HTERT RPE-1 (cell line): Measurements from ENCODE around the gene MYO6.
"Not testable (repeated sequence)": the region's sequence is repeated elsewhere in the genome, so short reads cannot be mapped to it uniquely, and the experiment has no call there.

Experiments used
- in situ Hi-C: fragments of 300-500 bp; cut with MboI; formaldehyde crosslinking; loops from 4 replicates; pipeline ENCODE4 v1.14.3; 2020; ENCODE audit warnings: low sequenced_read_pairs

MYO6 gene

DNA sequence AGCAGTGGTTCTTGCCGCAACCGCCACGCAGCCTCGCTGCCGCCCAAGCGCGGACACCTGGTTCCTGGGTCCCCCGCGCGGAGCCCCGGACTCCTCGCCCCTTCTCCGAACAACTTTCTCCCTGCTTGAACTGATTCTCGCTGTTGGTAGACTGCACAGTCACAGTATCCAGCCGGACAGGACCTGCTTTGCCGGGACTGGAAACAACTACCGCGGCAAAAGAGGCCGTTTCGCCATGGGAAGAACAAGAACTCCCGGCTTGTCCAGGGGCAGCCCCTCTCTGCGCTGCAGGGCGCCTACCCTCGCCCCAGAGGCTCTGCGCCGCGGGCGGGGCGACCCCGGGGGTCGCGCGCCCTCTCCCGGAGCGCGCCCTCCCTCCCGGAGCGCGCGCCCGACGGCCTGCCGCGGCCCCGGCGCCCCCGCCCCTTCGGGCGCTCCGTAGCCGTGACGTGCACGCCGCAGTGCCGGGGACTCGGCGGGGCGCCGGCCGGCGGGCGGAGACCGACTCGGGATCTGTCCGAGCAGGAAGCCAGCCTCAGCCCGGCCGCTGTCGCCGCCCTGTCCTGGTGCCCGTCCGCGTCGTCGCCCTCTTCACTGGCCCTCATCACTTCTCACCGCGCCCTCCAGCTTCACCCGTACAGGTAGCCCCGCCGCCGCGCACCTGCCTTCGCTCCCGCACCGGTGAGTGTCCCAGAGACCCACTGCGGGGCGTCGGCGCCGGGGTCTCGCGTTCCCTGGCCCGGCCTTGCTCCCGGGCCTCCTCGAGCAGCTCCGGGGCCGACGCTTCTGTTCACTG lies at the start of gene MYO6:
TSS of gene MYO6 (plus strand) at position 497 of the 796 bp plus-strand sequence. CDS start 68,309 bp downstream, outside the sequence.
- in situ Hi-C loops, result no loop called here

DNA sequence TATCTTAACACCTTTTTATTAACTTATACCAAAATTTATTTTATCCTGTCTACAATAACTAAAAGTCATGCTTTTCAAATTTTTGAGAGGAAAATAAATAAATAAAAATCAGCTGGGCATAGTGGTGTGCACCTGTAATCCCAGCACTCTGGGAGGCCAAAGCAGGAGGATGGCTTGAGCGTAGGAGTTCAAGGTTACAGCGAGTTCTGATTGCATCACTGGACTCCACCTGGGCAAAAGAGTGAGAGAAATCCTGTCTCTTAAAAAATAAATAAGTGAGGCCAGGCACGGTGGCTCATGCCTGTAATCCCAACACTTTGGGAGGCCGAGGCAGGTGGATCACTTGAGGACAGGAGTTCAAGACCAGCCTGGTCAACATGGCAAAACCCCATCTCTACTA lies 40.7 kb upstream of the MYO6 start:
- in situ Hi-C loops, result not testable (repeated sequence)

DNA sequence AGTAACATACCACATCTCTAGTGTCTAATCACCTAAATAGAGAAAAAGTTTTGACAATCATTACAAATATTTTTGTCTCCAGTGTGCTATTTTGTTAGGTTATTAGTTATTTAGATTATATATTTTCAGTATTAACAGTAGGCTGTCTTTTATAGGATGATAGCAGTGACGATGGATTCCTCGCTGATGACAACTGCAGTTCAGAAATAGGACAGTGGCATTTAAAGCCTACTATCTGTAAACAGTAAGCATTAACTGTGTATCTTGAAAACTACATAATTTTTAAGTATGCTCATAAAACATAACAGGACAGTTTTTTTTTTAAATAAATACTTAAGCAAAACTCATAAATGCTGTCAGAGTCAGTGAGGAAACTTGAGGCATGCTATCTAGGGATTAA lies 37.9 kb upstream of the MYO6 start:
- in situ Hi-C loops, result no loop called here

DNA sequence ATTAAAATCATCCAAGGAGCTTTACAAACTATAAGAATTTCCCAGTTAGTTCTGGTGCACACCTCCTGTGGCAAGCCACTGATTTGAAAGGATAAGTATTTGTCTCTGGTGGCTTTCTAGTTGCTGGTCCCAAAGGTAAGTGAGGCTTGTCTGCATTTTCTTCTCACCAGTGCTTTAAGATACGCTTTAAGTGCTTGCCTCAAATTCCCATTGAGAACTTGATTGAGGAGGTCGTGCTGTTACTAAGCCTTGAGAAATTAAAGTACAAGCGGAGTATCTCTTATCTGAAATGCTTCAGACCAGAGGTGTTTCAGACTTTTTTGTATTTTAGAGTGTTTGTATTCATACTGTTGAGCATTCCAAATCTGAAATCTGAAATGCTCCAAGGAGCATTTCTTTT lies 29.9 kb upstream of the MYO6 start:
- in situ Hi-C loops, result no loop called here

DNA sequence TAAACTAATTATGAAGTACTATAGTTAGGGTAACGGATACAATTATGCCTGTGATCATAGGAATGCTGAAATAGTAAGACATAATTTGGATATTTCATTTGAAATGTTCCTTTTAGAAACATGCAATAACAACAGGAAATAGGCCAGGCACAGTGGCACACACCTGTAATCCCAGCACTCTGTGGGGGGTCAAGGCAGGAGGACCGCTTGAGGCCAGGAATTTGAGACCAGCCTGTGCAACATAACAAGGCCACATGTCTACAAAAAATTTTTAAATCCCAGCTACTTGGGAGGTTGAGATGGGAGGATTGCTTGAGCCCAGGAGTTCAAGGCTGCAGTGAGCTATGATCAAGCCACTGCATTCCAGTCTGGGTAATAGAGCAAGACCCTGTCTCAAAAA lies 25.7 kb upstream of the MYO6 start:
- in situ Hi-C loops, result no loop called here

DNA sequence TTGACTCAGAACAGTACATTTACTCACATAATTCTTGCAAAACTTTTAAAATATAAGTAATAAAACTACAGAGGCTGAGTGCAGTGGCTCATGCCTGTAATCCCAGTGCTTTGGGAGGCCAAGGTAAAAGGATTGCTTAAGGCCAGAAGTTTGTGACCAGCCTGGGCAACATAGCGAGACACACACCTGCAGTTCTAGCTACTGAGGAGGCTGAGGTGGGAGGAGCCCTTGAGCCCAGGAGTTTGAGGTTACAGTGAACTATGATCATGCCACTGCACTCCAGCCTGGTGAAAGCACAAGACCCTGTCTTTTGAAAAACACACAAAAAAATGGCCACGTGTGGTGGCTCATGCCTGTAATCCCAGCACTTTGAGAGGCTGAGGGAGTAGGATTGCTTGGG lies 21.8 kb upstream of the MYO6 start:
- in situ Hi-C loops, result no loop called here

DNA sequence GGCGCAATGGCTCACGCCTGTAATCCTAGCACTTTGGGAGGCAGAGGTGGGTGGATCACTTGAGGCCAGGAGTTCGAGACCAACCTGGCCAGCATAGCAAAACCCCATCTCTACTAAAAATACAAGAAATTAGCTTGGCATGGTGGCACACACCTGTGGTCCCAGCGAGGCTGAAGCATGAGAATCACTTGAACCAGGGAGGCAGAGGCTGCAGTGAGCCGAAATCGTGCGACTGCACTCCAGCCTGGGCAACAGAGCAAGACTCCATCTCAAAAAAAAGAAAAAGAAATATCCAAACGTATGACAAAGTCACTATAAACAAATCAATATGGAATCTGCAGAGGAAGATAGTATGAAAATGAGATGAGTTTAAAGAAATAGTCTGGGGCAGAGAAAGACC lies 18.0 kb upstream of the MYO6 start:
- in situ Hi-C loops, result not testable (repeated sequence)

DNA sequence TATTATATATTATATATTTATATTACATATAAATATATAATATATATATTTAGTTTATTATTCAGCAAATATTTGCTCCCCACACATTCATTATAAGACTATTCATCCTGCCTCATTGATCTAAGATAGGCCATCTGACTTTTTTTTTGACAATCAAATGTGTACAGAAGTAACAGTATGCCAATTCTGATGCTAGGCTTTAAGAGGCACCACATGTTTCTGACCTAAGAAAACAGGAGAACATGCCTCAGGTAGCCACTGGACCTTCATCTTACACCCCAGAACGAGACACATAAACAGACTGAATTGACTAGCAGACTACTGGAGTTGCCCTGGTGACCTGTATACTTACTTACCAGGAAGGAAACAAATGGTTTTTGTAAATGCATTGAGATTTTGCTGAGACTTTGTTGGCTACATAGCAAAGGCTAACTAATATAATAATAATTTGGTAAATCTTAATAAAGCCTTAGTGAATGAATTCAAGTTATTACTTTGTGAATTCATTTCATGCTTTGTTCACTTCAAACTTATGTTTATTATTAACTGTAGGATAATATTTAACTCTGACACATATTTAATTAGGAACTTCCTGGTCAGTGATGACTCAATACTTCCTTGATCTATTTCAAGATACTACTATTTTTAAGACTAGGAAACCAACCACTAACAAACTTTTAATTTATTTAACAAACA lies 13.4 kb upstream of the MYO6 start:
- in situ Hi-C loops, result no loop called here

DNA sequence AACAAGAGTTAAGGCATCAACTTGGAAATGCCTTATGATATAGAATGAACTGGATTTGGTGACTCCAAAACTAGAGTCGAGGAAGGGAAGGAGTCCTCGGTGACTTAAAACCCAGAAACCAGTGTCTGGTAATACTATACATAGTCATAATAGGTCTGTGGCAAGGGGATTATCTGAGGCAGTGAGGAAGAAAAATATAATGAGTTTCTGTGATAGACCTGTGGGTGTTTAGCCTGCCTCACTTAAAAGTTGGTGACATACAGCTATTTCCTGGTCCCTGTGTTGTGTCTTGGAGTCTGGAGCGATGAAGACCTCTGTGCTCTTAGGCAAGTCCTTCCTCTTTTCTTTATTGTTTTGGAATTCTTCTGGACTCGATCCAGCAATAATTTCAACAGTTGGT lies 5.1 kb upstream of the MYO6 start:
- in situ Hi-C loops, result no loop called here

DNA sequence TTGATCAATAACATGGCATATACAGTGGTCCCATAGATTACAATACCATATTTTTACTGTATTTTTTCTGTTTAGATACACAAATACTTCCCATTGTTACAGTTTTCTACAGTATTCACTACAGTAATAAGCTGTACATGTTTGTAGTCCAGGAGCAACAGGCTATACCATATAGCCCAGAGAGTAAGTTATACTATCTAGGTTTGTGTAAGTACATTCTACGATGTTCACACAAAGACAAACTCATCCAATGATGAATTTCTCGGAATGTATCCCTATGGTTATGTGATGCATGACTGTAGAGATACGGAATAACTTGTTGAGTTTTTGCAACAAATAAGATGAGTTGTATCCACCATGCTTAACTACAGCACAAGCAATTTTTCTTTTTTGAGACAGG lies 3.6 kb upstream of the MYO6 start:
- in situ Hi-C loops, result no loop called here

DNA sequence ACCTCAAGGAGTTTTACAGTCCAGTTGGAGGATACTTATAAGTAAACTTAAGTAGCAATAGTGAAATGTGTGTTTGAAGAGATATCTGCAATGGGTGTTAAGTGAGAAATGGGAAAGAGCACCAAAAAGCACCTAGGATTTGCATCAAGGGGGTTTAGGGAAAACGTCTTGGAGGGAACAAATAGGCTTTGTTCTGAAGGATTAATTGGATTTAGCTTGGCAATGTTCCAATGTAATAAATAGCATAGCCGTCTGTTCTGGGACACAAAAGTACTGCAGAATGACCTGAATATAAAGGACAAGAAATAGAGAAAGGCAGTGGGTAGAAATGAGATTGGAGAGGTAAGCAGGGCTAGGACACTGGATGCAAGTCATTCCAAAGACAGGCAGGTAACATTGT lies 2.8 kb upstream of the MYO6 start:
- in situ Hi-C loops, result no loop called here

DNA sequence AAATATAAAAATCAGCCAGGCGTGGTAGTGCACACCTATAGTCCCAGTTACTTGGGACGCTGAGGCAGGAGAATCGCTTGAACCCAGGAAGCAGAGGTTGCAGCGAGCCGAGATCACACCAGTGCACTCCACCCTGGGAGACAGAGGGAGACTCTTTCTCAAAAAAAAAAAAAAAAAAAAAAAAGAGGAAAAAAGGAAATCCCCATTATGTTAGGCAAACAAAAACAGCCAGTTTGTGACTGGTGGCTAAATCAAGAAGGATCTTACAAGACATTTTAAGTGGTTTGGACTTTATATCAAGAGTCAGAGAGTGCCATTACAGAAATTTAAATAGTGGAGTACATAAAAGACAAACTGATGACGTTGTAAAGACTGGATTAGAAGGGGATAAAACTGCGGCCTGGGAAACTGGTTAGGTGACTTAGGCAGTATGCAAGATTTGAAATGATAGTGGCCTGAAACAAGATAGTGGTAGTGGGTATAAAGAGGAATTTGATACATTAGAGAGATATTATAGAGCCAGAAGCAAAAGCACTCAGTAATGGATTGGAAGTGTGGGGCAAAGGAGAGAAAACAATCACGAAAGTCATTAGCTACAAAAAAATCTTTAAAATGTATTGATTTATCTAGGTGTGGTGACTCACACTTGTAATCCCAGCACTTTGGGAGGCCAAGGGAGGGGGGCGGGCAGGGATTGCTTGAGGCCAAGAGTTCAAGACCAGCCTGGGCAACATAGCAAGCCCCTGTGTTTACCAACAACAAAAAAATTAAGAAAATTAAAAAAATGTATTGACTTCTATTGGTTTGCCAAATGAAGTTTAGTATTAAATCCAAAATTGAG lies 1.7 kb upstream of the MYO6 start:
- in situ Hi-C loops, result no loop called here

DNA sequence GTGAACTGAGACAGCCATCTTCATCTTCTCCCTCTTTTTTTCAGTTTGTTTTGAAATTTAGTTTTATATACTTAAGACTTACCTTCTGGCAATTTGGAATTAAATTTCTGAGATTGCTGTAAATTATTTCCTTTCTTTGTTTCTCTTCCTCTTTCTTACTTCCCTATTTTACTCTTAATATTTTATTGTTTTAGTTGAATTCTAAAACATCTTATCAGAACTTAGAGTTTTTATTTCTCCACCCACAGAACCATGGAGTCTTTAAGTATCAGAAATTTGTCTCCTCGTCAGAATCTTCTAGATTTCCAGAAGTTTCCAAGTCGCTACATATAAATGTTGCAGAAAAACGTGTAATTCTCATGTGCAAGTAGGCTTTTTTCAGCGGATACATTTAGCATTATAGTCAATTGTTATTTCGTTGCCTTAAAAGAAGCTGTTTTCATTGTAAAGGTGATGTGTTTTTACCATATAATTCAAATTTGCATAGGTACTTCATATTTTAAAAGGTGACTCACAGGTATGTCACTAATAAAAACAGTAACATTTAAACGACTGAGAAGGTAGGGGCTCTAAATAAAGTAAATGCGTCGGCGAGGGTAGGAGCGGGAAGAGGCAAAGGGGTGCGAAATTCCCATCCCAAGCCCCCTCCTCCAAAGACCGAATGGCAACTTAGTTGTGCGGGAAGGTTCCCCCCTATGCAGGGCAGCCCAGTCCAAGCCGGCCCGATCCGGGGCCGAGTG lies 866 bp upstream of the MYO6 start:
- in situ Hi-C loops, result no loop called here

DNA sequence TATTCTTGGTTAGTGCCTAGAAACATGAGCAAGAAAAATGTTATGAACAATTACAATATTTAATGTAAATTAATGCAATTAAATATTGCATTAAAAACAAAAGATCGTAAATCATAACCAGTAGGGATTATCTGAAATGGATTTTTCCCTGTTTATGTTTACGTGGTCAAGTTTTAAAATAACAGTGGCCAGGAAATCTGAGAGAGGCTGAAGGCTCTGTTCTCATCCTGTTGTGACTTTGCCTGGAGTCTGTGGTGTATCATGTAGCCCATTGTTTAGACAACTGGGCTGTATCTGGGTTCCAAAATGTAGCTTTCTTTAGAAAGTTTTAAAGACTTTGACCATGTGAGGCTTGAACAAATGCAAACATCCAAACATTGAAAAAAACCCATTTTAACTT lies 2.4 kb downstream of the MYO6 start:
- in situ Hi-C loops, result no loop called here

DNA sequence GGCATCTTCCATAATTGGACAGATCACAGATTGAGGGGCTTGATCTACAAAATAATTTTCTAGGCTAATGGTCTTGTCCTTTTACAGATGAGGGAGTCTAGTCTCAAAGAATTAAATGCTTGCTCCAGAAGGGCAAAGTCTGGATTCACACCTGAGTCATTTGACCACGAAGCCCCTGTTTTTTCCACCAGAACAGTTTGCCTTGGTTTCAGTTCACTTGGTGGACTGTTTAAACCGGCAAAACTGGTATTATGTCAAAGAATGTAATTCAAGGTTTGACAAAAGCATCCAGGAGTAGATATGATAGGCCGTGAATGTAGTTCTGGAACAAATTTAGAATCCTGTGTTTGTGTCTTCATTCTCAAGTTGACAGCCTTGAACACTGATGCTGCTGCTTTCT lies 3.3 kb downstream of the MYO6 start:
- in situ Hi-C loops, result no loop called here

DNA sequence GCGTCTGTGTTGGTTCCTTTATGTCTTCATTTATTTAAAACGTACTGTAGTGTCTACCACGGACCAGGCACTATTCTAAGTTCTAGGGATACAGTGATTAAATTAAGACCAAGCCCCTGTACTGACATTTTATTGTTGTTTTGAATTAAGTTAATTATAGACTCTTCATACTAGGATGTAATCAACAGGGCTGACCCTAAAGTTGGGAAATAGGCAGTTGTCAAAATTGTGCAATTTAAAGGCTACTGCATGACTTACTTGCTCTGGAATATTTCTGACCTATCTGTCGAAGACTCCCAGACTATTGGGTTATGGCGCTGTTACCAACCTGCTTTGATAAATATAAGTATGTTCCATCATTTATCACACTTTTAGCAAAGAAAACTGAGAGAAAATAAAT lies 6.7 kb downstream of the MYO6 start:
- in situ Hi-C loops, result no loop called here

DNA sequence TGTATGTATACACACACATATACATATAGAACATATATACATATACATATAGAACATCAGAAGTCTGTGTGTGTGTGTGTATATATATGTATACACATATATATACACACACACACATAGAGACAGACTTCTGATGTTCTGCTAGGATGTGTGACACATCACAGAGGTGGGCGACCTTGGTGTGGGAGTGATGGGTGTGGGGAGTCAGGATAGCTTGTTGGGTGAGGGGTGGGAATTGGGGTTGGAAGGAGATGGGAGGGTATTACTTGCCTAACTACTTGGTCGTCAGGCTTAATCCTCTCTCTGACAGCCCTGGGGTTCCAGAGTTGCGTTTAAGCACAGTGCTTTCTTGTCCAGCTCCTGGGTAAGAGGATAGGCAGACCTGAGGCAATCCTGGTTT lies 8.3 kb downstream of the MYO6 start:
- in situ Hi-C loops, result no loop called here

DNA sequence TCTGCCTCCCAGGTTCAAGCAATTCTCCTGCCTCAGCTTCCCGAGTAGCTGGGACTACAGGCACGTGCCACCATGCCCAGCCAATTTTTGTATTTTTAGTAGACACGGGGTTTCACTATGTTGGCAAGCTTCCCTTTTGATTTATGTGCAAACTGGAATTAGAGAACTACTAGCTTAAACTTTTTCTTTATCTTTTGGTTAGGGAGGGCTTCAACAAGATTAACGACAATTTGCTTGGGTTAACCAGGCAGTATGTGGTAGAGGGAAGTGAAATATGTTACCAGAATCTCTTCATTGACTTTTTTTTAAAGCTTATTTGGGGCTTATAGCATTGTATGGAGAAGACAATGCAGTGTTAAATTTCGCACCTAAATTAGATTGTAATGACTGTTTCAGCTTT lies 9.0 kb downstream of the MYO6 start:
- in situ Hi-C loops, result no loop called here

DNA sequence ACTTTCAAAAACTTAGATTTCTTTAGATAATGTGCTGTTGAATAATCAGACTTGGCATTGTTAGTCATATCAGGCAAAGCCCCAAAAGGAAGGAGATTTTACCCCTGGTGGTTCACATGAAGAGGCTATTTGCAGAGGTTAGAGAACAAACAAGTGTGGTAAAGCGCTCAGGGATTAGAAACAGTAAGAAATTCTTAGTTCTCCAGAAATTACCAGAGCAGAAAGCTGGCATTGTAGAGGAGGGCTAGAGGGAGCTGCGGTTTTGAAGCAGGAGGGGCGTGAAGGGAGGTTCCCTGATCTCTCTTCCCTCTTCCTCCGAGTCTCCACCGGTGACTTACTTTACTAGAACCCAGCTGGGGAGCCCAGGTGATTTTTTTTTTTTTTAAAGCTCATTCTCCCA lies 10.2 kb downstream of the MYO6 start:
- in situ Hi-C loops, result no loop called here

DNA sequence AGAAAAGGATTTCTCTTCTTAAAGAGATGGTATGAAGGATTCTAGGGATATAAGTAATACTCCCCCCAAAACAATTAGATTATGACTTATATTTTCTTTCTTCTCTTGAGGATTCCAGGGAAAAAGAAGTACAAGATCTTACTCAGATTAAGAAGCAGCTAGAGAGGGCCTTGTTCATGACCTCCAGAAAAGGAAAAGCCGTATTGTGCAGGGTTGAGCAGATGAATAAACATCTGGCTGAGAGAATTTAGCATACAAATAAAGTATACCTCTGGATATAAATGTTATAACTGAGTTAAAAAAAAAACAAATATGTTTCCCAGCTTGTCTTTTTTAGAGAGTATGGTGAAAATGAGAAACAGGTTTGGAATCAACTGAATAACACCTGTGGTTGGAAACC lies 11.3 kb downstream of the MYO6 start:
- in situ Hi-C loops, result no loop called here

DNA sequence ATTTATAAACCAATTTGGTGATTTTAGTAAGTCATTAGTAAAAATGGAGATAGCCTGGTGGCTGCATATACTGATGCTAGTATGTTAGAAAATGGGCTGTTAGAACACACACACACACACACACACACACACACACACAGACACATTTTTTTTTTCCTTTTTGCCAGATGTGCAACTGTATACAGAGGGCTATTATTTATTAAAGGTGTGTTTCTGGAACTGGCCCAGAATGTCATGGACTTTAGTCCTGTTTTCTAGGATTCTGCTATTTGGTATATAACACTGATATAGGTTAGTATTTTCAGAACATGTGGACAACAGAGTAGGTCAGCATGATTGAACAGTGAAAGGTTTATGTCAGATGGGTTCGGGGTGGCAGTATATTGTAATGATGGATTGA lies 12.4 kb downstream of the MYO6 start:
- in situ Hi-C loops, result no loop called here
